Muscle of leg (tissue), 11 donors: ENCODE results near the gene CBX6. TPM values are rescaled to one million over a fixed set of nuclear protein-coding genes. Genes with fewer than 3 reads are reported as not detected.

Experiments
- DNase-seq: peaks from one replicate; pipeline ENCODE4 v3.0.0; 2013
- H3K27ac ChIP-seq: one replicate; pipeline ENCODE4 v1.5.1; 2013; ENCODE audit warnings: mild to moderate bottlenecking, low read length, control low read depth
- H3K27me3 ChIP-seq: one replicate; pipeline ENCODE4 v1.6.1; 2013; ENCODE audit warnings: low read length; ENCODE audit not compliant: control insufficient read depth, insufficient read depth
- H3K36me3 ChIP-seq: one replicate; pipeline ENCODE4 v1.6.1; 2013; ENCODE audit warnings: low read length; ENCODE audit not compliant: control insufficient read depth, insufficient read depth
- H3K4me1 ChIP-seq: one replicate; pipeline ENCODE4 v1.6.1; 2013; ENCODE audit warnings: low read length; ENCODE audit not compliant: control insufficient read depth, insufficient read depth
- H3K4me3 ChIP-seq: one replicate; pipeline ENCODE4 v1.5.1; 2013; ENCODE audit warnings: low read length, control low read depth
- H3K9me3 ChIP-seq: replicated peaks from 2 replicates; pipeline ENCODE4 v1.6.1; 2013; ENCODE audit warnings: low read depth, low read length; ENCODE audit not compliant: control insufficient read depth
- WGBS: methylation state at CpG from one replicate; pipeline ENCODE4 v1.1.5; 2013; ENCODE audit warnings: missing lambda C conversion rate; ENCODE audit not compliant: insufficient coverage; 5-methylcytosine and 5-hydroxymethylcytosine counted together
- polyA plus RNA-seq, 8 donors: library from polyadenylated mRNA; unstranded; fragments of 120-200 nt; gene quantifications; one replicate each; pipeline versions ENCODE4 v1.2.1 to v1.2.3, GENCODE V29; 2013; ENCODE audit warnings: inconsistent platforms in 1 of 8, low replicate concordance in 1 of 8; ENCODE audit not compliant: insufficient read length in 8 of 8, insufficient read depth in 1 of 8
- total RNA-seq: library from RNA; stranded (reverse); fragments of 120-200 nt; gene quantifications from one replicate; pipeline ENCODE4 v1.2.4, GENCODE V29; 2013

CBX6 gene
- total and polyA plus RNA-seq, 9 donors, result 24.9 to 51.8 (median 34.8) TPM

DNA sequence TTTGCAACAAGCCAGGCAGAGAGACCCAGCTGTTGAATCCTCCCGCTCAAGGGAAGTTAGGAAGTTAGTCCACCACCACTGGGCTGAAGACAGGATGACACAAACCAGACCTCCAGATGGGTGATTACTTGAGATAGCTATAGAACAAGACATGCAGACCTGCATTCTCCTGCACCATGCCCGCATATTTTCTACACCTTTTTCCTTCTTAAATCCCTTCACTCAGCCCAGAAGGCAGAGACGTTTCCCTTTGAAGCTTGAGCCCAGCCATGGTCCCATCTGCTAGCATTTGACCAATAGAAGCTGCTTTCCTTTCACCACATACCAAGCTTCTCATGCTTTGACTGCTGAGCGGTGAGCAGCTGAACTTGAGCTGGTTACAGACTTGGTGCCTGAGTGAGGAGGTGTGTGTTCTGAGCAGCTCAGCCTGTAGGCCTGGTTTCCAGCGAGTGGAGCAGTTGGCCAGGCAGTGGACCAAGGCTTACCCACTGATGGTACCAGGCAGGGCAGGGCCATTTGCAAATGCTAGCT lies 29.2 kb upstream of the CBX6 start:
- WGBS, result 21% methylated on average over 2 of the region's 5 CpGs
- H3K4me1 ChIP-seq, result no peaks in the 10 kb centered on the region
- H3K36me3 ChIP-seq, result no peaks in the 10 kb centered on the region
- H3K9me3 ChIP-seq, result peaks cover 2% of the 10 kb centered on the region
- H3K27me3 ChIP-seq, result peaks cover 5% of the 10 kb centered on the region
- H3K27ac ChIP-seq, result no peak overlapping the region
- no peak for DNase-seq
- no peak overlapping the region for H3K4me3 ChIP-seq

- no peak for DNase-seq
- 26% methylated on average over 3 of the region's 5 CpGs for WGBS
- H3K9me3 ChIP-seq, result peaks cover 2% of the 10 kb centered on the region
Observed at GRCh38 chr22:38900677-38901076, 28.7 kb upstream of the CBX6 start.

GRCh38 chr22:38891256-38891655 lies 19.2 kb upstream of the CBX6 start:
- H3K9me3 ChIP-seq, result no peaks in the 10 kb centered on the region
- WGBS, result 76% methylated on average over 5 of the region's 9 CpGs

More at GRCh38 chr22:38900677-38901076, 28.7 kb upstream of the CBX6 start:
- no peak overlapping the region for H3K27ac ChIP-seq
- no peaks in the 10 kb centered on the region for H3K36me3 ChIP-seq
- H3K4me3 ChIP-seq, result no peak overlapping the region
- no peaks in the 10 kb centered on the region for H3K4me1 ChIP-seq
- H3K27me3 ChIP-seq, result peaks cover 7% of the 10 kb centered on the region

GRCh38 chr22:38890377-38890776 lies 18.4 kb upstream of the CBX6 start:
- Histone ChIP-seq H3K4me3 (no peak overlapping the region), H3K27me3 (peaks cover 7% of the 10 kb centered on the region), H3K9me3 (no peaks in the 10 kb centered on the region), H3K4me1 (no peaks in the 10 kb centered on the region), H3K36me3 (no peaks in the 10 kb centered on the region), H3K27ac (no peak overlapping the region)
- no peak for DNase-seq
- no CpG with 5 or more reads among the region's 5 CpGs for WGBS

More at GRCh38 chr22:38891256-38891655, 19.2 kb upstream of the CBX6 start:
- no peak overlapping the region for H3K27ac ChIP-seq
- peaks cover 11% of the 10 kb centered on the region for H3K27me3 ChIP-seq
- H3K4me1 ChIP-seq, result no peaks in the 10 kb centered on the region
- DNase-seq, result no peak
- no peak overlapping the region for H3K4me3 ChIP-seq
- no peaks in the 10 kb centered on the region for H3K36me3 ChIP-seq

DNA sequence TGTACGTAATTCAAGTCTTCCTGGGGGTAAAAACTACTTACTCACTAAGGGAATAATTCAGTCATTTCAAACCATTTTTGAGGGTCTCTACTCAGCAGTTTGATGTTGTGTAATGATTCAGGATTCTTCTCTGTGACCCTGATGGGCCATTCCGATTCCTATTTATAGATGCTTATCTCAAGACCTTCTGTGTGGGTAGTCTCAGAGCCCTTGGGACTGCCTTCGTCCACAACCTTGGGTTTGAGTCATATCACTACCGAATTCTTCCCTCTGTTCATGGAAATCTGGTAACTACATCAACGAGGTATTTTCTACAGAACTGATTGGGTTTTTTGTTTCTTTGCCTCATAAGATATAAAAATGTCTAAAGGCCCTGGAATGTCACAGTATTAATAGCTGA lies 14.3 kb upstream of the CBX6 start:
- no peak overlapping the region for H3K4me3 ChIP-seq
- H3K36me3 ChIP-seq, result no peaks in the 10 kb centered on the region
- DNase-seq, result no peak
- peaks cover 17% of the 10 kb centered on the region for H3K4me1 ChIP-seq
- H3K27me3 ChIP-seq, result peaks cover 10% of the 10 kb centered on the region
- no CpG with 5 or more reads among the region's 5 CpGs for WGBS
- no peak overlapping the region for H3K27ac ChIP-seq
- H3K9me3 ChIP-seq, result no peaks in the 10 kb centered on the region

DNA sequence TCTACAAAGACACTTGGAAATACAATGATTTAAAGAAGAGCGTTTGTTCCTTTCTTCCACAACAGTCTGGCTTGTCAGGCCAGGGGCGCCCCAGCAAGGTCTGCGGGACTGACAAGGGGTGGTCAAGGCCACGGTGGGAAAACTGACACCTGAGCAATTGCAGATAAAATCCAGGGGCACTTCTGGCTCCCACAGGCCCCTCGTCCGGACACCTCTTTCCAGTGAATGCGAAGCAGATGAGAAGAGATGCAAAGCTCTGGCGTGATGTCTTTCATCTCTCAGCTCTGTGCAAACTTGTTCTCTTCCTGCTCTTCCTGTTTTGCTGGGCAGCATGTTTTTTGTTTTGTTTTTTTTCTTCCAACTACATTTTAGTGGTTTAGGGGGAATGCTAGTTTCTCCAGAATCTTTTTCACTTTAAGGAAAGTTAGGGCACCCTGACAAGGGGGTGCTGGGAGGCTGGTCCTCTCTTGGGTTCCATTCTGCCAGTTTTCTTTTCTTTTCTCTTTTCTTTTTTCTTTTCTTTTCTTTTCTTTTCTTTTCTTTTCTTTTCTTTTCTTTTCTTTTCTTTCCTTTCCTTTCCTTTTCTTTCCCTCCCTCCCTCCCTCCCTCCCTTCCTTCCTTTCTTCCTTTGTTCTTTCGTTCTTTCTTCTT lies 11.1 kb upstream of the CBX6 start:
- H3K36me3 ChIP-seq, result no peaks in the 10 kb centered on the region
- WGBS, result 25% methylated on average over 8 of the region's 9 CpGs
- H3K4me1 ChIP-seq, result peaks cover 19% of the 10 kb centered on the region
- H3K27me3 ChIP-seq, result peaks cover 7% of the 10 kb centered on the region
- H3K27ac ChIP-seq, result peak overlapping the region; percentile 11
- no peak overlapping the region for H3K4me3 ChIP-seq
- DNase-seq, result peak; percentile 17
- H3K9me3 ChIP-seq, result peaks cover under 1% of the 10 kb centered on the region

DNA sequence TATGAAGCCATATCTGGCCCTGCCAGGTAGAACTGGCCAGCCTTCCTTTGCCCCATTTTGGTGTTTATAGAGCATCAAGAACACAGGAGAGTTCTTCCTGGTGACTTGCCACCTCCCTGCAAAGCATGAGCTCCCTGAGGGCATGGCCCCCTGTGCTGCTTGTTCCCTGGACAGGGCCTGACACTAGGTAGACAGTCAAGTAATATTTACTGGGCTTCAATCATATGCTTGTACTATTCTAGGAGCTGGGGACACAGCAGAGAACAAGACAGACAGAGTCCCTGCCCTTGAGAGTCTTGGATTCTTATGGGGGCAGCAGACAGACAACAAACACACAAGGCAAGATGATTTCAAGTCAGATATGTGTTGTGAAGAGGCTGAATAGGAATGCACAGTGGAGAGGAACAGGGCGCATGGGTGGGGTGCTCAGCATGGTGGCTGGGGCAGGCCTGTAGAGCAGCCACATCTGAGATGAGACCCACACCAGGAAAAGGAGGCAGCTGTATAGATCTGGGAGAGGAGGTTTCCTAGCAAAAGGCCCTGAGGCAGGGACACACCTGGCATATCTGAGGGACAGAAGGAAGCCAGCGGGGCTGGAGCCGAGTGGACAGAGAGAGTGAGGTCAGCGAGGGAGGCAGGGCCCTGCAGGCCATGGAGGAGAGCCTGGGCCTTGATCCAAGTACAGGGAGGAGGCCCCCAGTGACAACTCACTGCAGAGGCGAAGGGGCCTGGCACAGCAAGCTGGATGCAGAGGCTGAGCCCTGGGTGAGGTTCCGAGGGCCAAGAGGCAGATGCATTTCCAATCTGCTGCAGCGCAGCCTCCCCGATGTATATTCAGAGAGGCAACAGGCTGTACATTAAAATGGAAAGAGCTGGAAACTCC lies 10.2 kb upstream of the CBX6 start:
- DNase-seq, result peak; percentile 68
- H3K27me3 ChIP-seq, result peaks cover 7% of the 10 kb centered on the region
- no peak overlapping the region for H3K4me3 ChIP-seq
- peaks cover 4% of the 10 kb centered on the region for H3K9me3 ChIP-seq
- H3K27ac ChIP-seq, result peak overlapping the region; percentile 11
- WGBS, result 19% methylated on average over 8 of the region's 8 CpGs
- H3K36me3 ChIP-seq, result no peaks in the 10 kb centered on the region
- H3K4me1 ChIP-seq, result peaks cover 19% of the 10 kb centered on the region

DNA sequence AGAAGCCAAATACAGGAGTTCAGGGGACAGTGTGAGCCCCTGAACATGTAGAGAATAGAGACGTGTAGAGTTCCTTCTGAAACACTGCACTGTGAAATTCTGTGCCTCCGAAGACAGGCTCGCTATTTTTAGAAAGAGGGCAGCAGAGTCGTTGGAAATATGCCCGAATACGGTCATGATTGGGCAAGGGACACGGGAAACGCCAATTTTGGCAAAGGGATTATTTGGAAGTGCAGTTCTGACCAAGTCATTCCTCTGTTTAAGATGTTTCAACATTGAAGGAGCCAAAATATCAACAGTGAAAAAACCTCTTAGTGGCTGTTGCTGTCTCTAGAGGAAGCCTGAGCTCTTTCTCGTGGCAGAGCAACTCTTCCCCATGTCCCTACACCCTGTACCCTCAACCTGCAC lies 9.5 kb upstream of the CBX6 start:
- H3K4me1 ChIP-seq, result peaks cover 19% of the 10 kb centered on the region
- DNase-seq, result peak; percentile 69
- H3K9me3 ChIP-seq, result peaks cover 4% of the 10 kb centered on the region
- no peaks in the 10 kb centered on the region for H3K36me3 ChIP-seq
- H3K27ac ChIP-seq, result peak overlapping the region; percentile 29
- H3K4me3 ChIP-seq, result no peak overlapping the region
- 32% methylated on average over 9 of the region's 9 CpGs for WGBS
- H3K27me3 ChIP-seq, result peaks cover 7% of the 10 kb centered on the region

- Histone ChIP-seq H3K4me3 (no peak overlapping the region), H3K4me1 (peaks cover 19% of the 10 kb centered on the region), H3K9me3 (peaks cover 4% of the 10 kb centered on the region), H3K27ac (no peak overlapping the region), H3K27me3 (peaks cover 10% of the 10 kb centered on the region), H3K36me3 (no peaks in the 10 kb centered on the region)
- no CpG with 5 or more reads among the region's 5 CpGs for whole genome bisulfite sequencing
- no peak for DNase-seq
Observed at GRCh38 chr22:38879961-38880360, 7.9 kb upstream of the CBX6 start.

DNA sequence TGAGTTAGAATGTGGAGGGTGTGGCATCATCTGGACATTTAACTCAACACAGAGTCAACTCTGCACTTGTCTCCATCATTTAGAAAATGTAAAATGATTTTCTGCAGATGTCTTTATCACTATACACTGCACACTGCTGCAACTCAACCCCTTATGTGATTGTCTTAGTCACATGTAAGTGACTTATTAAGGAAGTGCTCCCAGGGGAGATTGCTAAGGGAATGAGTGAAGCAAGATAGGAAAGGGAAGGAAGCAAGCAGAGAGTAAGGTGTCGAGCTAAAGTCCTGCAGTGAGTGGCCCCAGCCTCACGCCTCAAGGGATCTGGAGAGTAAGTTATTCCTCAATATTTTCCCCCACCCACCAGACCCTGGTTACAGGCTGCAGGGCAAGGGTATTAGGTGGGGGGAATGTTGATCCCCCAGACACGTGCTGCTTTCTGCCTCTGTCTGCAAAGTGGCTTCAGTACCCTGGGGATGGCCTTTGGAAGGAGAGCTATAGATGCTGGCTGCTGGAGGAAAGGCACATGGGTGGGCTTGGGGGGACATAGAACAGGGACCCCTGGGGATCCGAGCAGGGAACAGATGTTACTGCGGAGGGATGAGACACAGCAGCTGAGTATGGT lies 7.2 kb upstream of the CBX6 start:
- Histone ChIP-seq H3K4me3 (no peak overlapping the region), H3K4me1 (peaks cover 19% of the 10 kb centered on the region), H3K27me3 (peaks cover 6% of the 10 kb centered on the region), H3K9me3 (peaks cover 4% of the 10 kb centered on the region), H3K36me3 (no peaks in the 10 kb centered on the region), H3K27ac (no peak overlapping the region)
- no peak for DNase-seq
- 38% methylated on average over 2 of the region's 5 CpGs for WGBS
